Prostate gland (tissue), 2 donors: ENCODE measurements around the gene STARD9.

ENCODE experiments used
- POLR2AphosphoS5 ChIP-seq: sonication (generic); formaldehyde crosslinking; IDR thresholded peaks from one replicate; pipeline ENCODE4 v1.6.1; 2017; ENCODE audit warnings: antibody characterized with exemption
- TF ChIP-seq, protein P1 (sequence below), 4 experiments: fragments of 200-600 bp in 2 of 4; fragments of 450-650 bp in 2 of 4; sonication (generic) in 2 of 4; IDR thresholded peaks; 1 replicate in 3 of 4; 2 replicates in 1 of 4; pipeline ENCODE4 v1.5.1; 2016 to 2019; ENCODE audit warnings: antibody characterized with exemption in 4 of 4, mild to moderate bottlenecking in 2 of 4, moderate library complexity in 2 of 4

- TF ChIP-seq, protein P1, sequence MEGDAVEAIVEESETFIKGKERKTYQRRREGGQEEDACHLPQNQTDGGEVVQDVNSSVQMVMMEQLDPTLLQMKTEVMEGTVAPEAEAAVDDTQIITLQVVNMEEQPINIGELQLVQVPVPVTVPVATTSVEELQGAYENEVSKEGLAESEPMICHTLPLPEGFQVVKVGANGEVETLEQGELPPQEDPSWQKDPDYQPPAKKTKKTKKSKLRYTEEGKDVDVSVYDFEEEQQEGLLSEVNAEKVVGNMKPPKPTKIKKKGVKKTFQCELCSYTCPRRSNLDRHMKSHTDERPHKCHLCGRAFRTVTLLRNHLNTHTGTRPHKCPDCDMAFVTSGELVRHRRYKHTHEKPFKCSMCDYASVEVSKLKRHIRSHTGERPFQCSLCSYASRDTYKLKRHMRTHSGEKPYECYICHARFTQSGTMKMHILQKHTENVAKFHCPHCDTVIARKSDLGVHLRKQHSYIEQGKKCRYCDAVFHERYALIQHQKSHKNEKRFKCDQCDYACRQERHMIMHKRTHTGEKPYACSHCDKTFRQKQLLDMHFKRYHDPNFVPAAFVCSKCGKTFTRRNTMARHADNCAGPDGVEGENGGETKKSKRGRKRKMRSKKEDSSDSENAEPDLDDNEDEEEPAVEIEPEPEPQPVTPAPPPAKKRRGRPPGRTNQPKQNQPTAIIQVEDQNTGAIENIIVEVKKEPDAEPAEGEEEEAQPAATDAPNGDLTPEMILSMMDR (IDR thresholded peaks at IDR 0.05) = no peak
- peak; percentile 93 for TF ChIP-seq POLR2AphosphoS5
Observed at GRCh38 chr15:42707068-42707467, 131.7 kb downstream of the STARD9 start.
